GM23248 (cell line): ENCODE measurements around the gene KHDRBS1.

Source experiments
- EZH2 ChIP-seq: fragments of 200-600 bp; sonication (generic); IDR thresholded peaks from 2 replicates; pipeline ENCODE4 v1.6.1; 2018; ENCODE audit warnings: antibody characterized with exemption, mild to moderate bottlenecking; ENCODE audit not compliant: insufficient read depth, poor library complexity, severe bottlenecking
- EZH2phosphoT487 ChIP-seq: fragments of 200-600 bp; sonication (generic); IDR thresholded peaks from 2 replicates; pipeline ENCODE4 v1.6.1; 2018; ENCODE audit warnings: antibody characterized with exemption, moderate library complexity, mild to moderate bottlenecking, low read depth; ENCODE audit not compliant: insufficient read depth

GRCh38 chr1:31970873-31971272 lies 42.8 kb upstream of the KHDRBS1 start:
- no peak for TF ChIP-seq EZH2phosphoT487
- no peak for TF ChIP-seq EZH2
